PC-9 (cell line): ENCODE measurements around the gene CALM3.

ENCODE experiments used
- EZH2 ChIP-seq: fragments of 200-600 bp; sonication (generic); IDR thresholded peaks from 2 replicates; pipeline ENCODE4 v1.8.0; 2017; ENCODE audit warnings: antibody characterized with exemption, low read depth
- TF ChIP-seq, protein P1 (sequence below): fragments of 200-600 bp; sonication (generic); conservative IDR thresholded peaks from 2 replicates; pipeline ENCODE4 v1.6.1; 2017; ENCODE audit warnings: mixed run types, antibody characterized with exemption, mild to moderate bottlenecking, moderate library complexity

DNA sequence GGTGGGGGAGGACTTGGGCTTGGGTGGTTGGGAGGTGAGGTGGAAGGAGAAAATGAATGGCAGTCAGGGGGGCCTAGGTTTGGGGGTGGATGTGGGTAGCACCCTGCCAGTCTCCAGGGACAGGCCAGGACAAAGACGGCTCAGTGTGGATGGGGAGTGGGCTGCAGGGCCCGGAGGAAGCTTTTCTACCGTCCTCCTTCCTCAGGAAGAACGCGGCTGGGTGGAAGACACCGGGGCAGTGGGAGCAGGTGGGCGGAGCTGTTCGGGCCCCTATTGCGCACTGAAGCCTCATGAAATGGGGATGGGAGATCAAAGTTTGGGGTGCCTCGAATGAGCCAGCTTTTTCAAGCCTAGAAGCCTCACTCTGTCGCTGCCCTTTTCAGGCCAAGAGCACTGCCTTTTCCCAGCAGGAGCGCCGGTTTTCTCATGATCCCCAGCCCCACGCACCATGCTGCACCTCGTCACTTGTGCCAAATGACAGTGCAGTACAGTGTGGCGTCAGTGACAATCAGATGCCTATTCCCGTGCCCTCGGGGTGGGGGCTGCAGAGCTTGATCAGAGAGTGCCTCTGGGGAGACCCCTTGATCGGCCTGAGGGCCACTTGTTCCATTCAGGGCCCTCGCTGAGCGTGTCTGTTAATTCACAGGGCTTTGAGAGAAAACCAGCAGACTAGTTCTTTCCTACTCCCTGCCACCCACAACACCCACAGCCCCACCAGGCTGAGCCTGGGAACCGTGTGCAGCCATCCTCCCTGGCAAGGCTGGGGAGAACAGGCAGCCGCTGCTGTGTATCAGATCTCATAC lies 1.5 kb downstream of the CALM3 start:
- TF ChIP-seq, protein P1, sequence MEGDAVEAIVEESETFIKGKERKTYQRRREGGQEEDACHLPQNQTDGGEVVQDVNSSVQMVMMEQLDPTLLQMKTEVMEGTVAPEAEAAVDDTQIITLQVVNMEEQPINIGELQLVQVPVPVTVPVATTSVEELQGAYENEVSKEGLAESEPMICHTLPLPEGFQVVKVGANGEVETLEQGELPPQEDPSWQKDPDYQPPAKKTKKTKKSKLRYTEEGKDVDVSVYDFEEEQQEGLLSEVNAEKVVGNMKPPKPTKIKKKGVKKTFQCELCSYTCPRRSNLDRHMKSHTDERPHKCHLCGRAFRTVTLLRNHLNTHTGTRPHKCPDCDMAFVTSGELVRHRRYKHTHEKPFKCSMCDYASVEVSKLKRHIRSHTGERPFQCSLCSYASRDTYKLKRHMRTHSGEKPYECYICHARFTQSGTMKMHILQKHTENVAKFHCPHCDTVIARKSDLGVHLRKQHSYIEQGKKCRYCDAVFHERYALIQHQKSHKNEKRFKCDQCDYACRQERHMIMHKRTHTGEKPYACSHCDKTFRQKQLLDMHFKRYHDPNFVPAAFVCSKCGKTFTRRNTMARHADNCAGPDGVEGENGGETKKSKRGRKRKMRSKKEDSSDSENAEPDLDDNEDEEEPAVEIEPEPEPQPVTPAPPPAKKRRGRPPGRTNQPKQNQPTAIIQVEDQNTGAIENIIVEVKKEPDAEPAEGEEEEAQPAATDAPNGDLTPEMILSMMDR = no peak
- no peak for TF ChIP-seq EZH2
